T-helper 17 cell (primary cell): ENCODE data around the gene ZNF358. TPM values are rescaled to one million over a fixed set of nuclear protein-coding genes. Genes with fewer than 3 reads are reported as not detected.

Experiments used
- ATAC-seq: fragments of 150-1000 bp; cut with Tn5 transposase; 2 replicates; pipeline ENCODE4 v1.10.0; 2021; ENCODE audit warnings: mild to moderate bottlenecking, moderate library complexity
- DNase-seq, 3 donors: peaks; one replicate each; pipeline versions ENCODE4 v3.0.0 to v3.0.0-alpha.2; 2020 to 2021
- H3K9me3 ChIP-seq: one replicate; pipeline ENCODE4 v1.7.0; 2013; ENCODE audit warnings: low read length, mild to moderate bottlenecking; ENCODE audit not compliant: control insufficient read depth, poor library complexity, severe bottlenecking
- H3K27ac Mint-ChIP-seq: one replicate; pipeline ENCODE4 v1.8.0; 2022; ENCODE audit warnings: mild to moderate bottlenecking, moderate library complexity, mixed read lengths
- H3K27me3 Mint-ChIP-seq: one replicate; pipeline ENCODE4 v1.8.0; 2022; ENCODE audit warnings: mixed read lengths
- H3K36me3 Mint-ChIP-seq: one replicate; pipeline ENCODE4 v1.8.0; 2022; ENCODE audit warnings: low read depth, mixed read lengths
- H3K4me1 Mint-ChIP-seq: one replicate; pipeline ENCODE4 v1.8.0; 2022; ENCODE audit warnings: mild to moderate bottlenecking, mixed read lengths
- H3K4me3 Mint-ChIP-seq: one replicate; pipeline ENCODE4 v1.8.0; 2022; ENCODE audit warnings: mild to moderate bottlenecking, moderate library complexity, mixed read lengths
- total RNA-seq, 4 donors: library from RNA in 2 of 4; stranded (reverse) in 2 of 4; gene quantifications; one replicate each; pipeline ENCODE4 v1.2.3 and lab custom pipeline; 2022 to 2026

ZNF358 gene
- total RNA-seq, 2 donors from 2014 or later: 4.1 to 5.1 TPM

GRCh38 chr19:7500811-7501450, 15.0 kb upstream of the ZNF358 start:
- peaks cover 10% of the 10 kb centered on the region for H3K4me1 Mint-ChIP-seq
- DNase-seq (no peak), ATAC-seq (peak; percentile 41)
- peaks cover 3% of the 10 kb centered on the region for H3K36me3 Mint-ChIP-seq
- H3K9me3 ChIP-seq: no peaks in the 10 kb centered on the region
- no peak overlapping the region for H3K27ac Mint-ChIP-seq
- H3K4me3 Mint-ChIP-seq: peak overlapping the region; percentile 56
- H3K27me3 Mint-ChIP-seq: peaks cover 49% of the 10 kb centered on the region

GRCh38 chr19:7502552-7502951, 13.4 kb upstream of the ZNF358 start:
- Mint-ChIP-seq H3K27ac (no peak overlapping the region), H3K4me3 (no peak overlapping the region), H3K36me3 (peaks cover 3% of the 10 kb centered on the region), H3K4me1 (peaks cover 9% of the 10 kb centered on the region), H3K27me3 (peaks cover 40% of the 10 kb centered on the region)
- no peak for ATAC-seq
- no peak for DNase-seq
- H3K9me3 ChIP-seq: no peaks in the 10 kb centered on the region

- ATAC-seq: no peak
- no peak for DNase-seq
- no peaks in the 10 kb centered on the region for H3K9me3 ChIP-seq
- Mint-ChIP-seq H3K4me3 (no peak overlapping the region), H3K27ac (no peak overlapping the region), H3K27me3 (peaks cover 25% of the 10 kb centered on the region), H3K36me3 (no peaks in the 10 kb centered on the region), H3K4me1 (peaks cover 5% of the 10 kb centered on the region)
Observed at GRCh38 chr19:7504684-7505083, 11.2 kb upstream of the ZNF358 start.

GRCh38 chr19:7505288-7505681, 10.6 kb upstream of the ZNF358 start:
- ATAC-seq: no peak
- DNase-seq: no peak
- Mint-ChIP-seq H3K27me3 (peaks cover 24% of the 10 kb centered on the region), H3K4me3 (peak overlapping the region; percentile 19), H3K36me3 (no peaks in the 10 kb centered on the region), H3K4me1 (peaks cover 5% of the 10 kb centered on the region), H3K27ac (no peak overlapping the region)
- H3K9me3 ChIP-seq: peaks cover 2% of the 10 kb centered on the region

- Mint-ChIP-seq H3K36me3 (no peaks in the 10 kb centered on the region), H3K4me1 (peaks cover 5% of the 10 kb centered on the region), H3K4me3 (peak overlapping the region; percentile 19), H3K27me3 (peaks cover 24% of the 10 kb centered on the region), H3K27ac (no peak overlapping the region)
- no peak for DNase-seq
- peaks cover 4% of the 10 kb centered on the region for H3K9me3 ChIP-seq
- ATAC-seq: peak; percentile 55
Observed at GRCh38 chr19:7505682-7506384, 10.1 kb upstream of the ZNF358 start.

GRCh38 chr19:7506385-7507328, 9.2 kb upstream of the ZNF358 start:
- H3K4me3 Mint-ChIP-seq: peak overlapping the region; percentile 26
- H3K9me3 ChIP-seq: peaks cover 4% of the 10 kb centered on the region
- DNase-seq (no peak), ATAC-seq (peak; percentile 70)
- H3K36me3 Mint-ChIP-seq: no peaks in the 10 kb centered on the region
- no peak overlapping the region for H3K27ac Mint-ChIP-seq
- peaks cover 5% of the 10 kb centered on the region for H3K4me1 Mint-ChIP-seq
- H3K27me3 Mint-ChIP-seq: peaks cover 20% of the 10 kb centered on the region

- peak; percentile 30 for ATAC-seq
- Mint-ChIP-seq H3K36me3 (no peaks in the 10 kb centered on the region), H3K27me3 (peaks cover 15% of the 10 kb centered on the region), H3K4me3 (no peak overlapping the region), H3K27ac (no peak overlapping the region), H3K4me1 (peaks cover 5% of the 10 kb centered on the region)
- DNase-seq: no peak
- peaks cover 4% of the 10 kb centered on the region for H3K9me3 ChIP-seq
Observed at GRCh38 chr19:7507884-7508283, 8.0 kb upstream of the ZNF358 start.

GRCh38 chr19:7509625-7510024, 6.3 kb upstream of the ZNF358 start:
- Mint-ChIP-seq H3K27me3 (peaks cover 14% of the 10 kb centered on the region), H3K27ac (no peak overlapping the region), H3K4me1 (peaks cover 5% of the 10 kb centered on the region), H3K4me3 (no peak overlapping the region), H3K36me3 (no peaks in the 10 kb centered on the region)
- DNase-seq: no peak
- ATAC-seq: no peak
- peaks cover 4% of the 10 kb centered on the region for H3K9me3 ChIP-seq

- Mint-ChIP-seq H3K4me3 (no peak overlapping the region), H3K27me3 (peaks cover 25% of the 10 kb centered on the region), H3K4me1 (peaks cover 14% of the 10 kb centered on the region), H3K36me3 (peaks cover 4% of the 10 kb centered on the region), H3K27ac (no peak overlapping the region)
- DNase-seq (no peak), ATAC-seq (no peak)
- H3K9me3 ChIP-seq: peaks cover 4% of the 10 kb centered on the region
Observed at GRCh38 chr19:7512400-7512851, 3.5 kb upstream of the ZNF358 start.

GRCh38 chr19:7513809-7514642, 1.9 kb upstream of the ZNF358 start:
- DNase-seq: no peak
- peaks cover 25% of the 10 kb centered on the region for H3K27me3 Mint-ChIP-seq
- ATAC-seq: no peak
- H3K4me1 Mint-ChIP-seq: peaks cover 21% of the 10 kb centered on the region
- peak overlapping the region; percentile 92 for H3K4me3 Mint-ChIP-seq
- H3K27ac Mint-ChIP-seq: no peak overlapping the region
- peaks cover 4% of the 10 kb centered on the region for H3K9me3 ChIP-seq
- peaks cover 4% of the 10 kb centered on the region for H3K36me3 Mint-ChIP-seq

- DNase-seq: no peak
Observed at GRCh38 chr19:7515110-7515644, 726 bp upstream of the ZNF358 start.

GRCh38 chr19:7516333-7516732, 430 bp downstream of the ZNF358 start:
- Mint-ChIP-seq H3K4me3 (peak overlapping the region; percentile 83), H3K4me1 (peaks cover 21% of the 10 kb centered on the region), H3K36me3 (peaks cover 4% of the 10 kb centered on the region), H3K27ac (peak overlapping the region; percentile 54), H3K27me3 (peaks cover 25% of the 10 kb centered on the region)
- H3K9me3 ChIP-seq: no peaks in the 10 kb centered on the region
- no peak for DNase-seq
- ATAC-seq: no peak

More at GRCh38 chr19:7515110-7515644, 726 bp upstream of the ZNF358 start:
- peaks cover 21% of the 10 kb centered on the region for H3K4me1 Mint-ChIP-seq
- peaks cover 3% of the 10 kb centered on the region for H3K9me3 ChIP-seq
- H3K36me3 Mint-ChIP-seq: peaks cover 4% of the 10 kb centered on the region
- no peak for ATAC-seq
- H3K27me3 Mint-ChIP-seq: peaks cover 25% of the 10 kb centered on the region
- H3K4me3 Mint-ChIP-seq: peak overlapping the region; percentile 92
- peak overlapping the region; percentile 60 for H3K27ac Mint-ChIP-seq
